Mesendoderm (in vitro differentiated cells): ENCODE results near the gene BRPF1.

Source experiments
- DNase-seq: peaks from one replicate; pipeline ENCODE4 v3.0.0; 2013
- H2AK5ac ChIP-seq: 2 replicates; pipeline ENCODE4 v1.6.1; 2013; ENCODE audit warnings: low read length, inconsistent platforms
- H2BK120ac ChIP-seq: 2 replicates; pipeline ENCODE4 v1.6.1; 2013; ENCODE audit warnings: low read depth, mild to moderate bottlenecking, low read length, moderate library complexity, mixed read lengths
- H2BK15ac ChIP-seq: replicated peaks from 2 replicates; pipeline ENCODE4 v1.6.1; 2013; ENCODE audit warnings: low read depth, mild to moderate bottlenecking, moderate library complexity
- H2BK5ac ChIP-seq: 2 replicates; pipeline ENCODE4 v1.6.1; 2013; ENCODE audit warnings: low read length, inconsistent platforms
- H3K18ac ChIP-seq: 2 replicates; pipeline ENCODE4 v1.6.1; 2013; ENCODE audit warnings: mild to moderate bottlenecking, low read length, mixed read lengths
- H3K23ac ChIP-seq: one replicate; pipeline ENCODE4 v1.6.1; 2013; ENCODE audit warnings: low read length
- H3K27ac ChIP-seq: 2 replicates; pipeline ENCODE4 v1.5.1; 2013; ENCODE audit warnings: low read depth, mild to moderate bottlenecking, inconsistent platforms, low read length, moderate library complexity
- H3K27me3 ChIP-seq: 2 replicates; pipeline ENCODE4 v1.6.1; 2013; ENCODE audit warnings: low read length, control low read depth, mild to moderate bottlenecking, inconsistent platforms; ENCODE audit not compliant: insufficient read depth, poor library complexity
- H3K36me3 ChIP-seq: 2 replicates; pipeline ENCODE4 v1.6.1; 2013; ENCODE audit warnings: low read length, inconsistent platforms; ENCODE audit not compliant: control insufficient read depth, insufficient read depth
- H3K4ac ChIP-seq: one replicate; pipeline ENCODE4 v1.6.1; 2013; ENCODE audit warnings: low read depth, mild to moderate bottlenecking, low read length, moderate library complexity
- H3K4me1 ChIP-seq: 2 replicates; pipeline ENCODE4 v1.6.1; 2013; ENCODE audit warnings: low read depth, low read length, inconsistent platforms; ENCODE audit not compliant: control insufficient read depth
- H3K4me2 ChIP-seq: 2 replicates; pipeline ENCODE4 v1.6.1; 2013; ENCODE audit warnings: low read length
- H3K4me3 ChIP-seq: 2 replicates; pipeline ENCODE4 v1.5.1; 2013; ENCODE audit warnings: mild to moderate bottlenecking, low read length
- H3K56ac ChIP-seq: one replicate; pipeline ENCODE4 v1.6.1; 2013; ENCODE audit warnings: low read length
- H3K79me1 ChIP-seq: 2 replicates; pipeline ENCODE4 v1.6.1; 2013; ENCODE audit warnings: low read length, inconsistent platforms
- H3K79me2 ChIP-seq: 2 replicates; pipeline ENCODE4 v1.6.1; 2013; ENCODE audit warnings: mild to moderate bottlenecking, low read length; ENCODE audit not compliant: control insufficient read depth, insufficient read depth
- H3K9ac ChIP-seq: 2 replicates; pipeline ENCODE4 v1.6.1; 2013; ENCODE audit warnings: low read length, inconsistent platforms
- H4K5ac ChIP-seq: one replicate; pipeline ENCODE4 v1.6.1; 2013; ENCODE audit warnings: low read length
- H4K8ac ChIP-seq: one replicate; pipeline ENCODE4 v1.6.1; 2013; ENCODE audit warnings: low read depth, mild to moderate bottlenecking, control low read depth, low read length, moderate library complexity
- WGBS: extraction: QIAGEN DNeasy Blood & Tissue Kit; methylation state at CpG from one replicate; pipeline ENCODE4 v1.1.7; 2013; ENCODE audit warnings: low lambda C conversion rate, missing lambda C conversion rate; ENCODE audit not compliant: insufficient coverage; ENCODE audit errors: extremely low coverage; 5-methylcytosine and 5-hydroxymethylcytosine counted together

Gene BRPF1

DNA sequence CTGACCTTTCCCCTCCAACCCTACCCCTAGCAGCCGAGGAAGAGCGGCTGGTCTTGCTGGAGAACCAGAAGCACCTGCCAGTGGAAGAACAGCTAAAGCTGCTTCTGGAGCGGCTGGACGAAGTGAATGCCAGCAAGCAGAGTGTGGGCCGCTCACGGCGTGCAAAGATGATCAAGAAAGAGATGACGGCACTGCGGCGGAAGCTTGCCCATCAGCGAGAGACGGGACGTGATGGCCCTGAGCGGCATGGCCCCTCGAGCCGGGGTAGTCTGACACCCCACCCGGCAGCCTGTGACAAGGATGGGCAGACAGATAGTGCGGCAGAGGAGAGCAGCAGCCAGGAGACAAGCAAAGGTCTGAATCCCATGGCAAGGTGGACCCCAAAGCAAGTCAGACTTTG is 12.0 kb downstream of the BRPF1 start:
- H4K5ac ChIP-seq = no peak overlapping the region
- H2AK5ac ChIP-seq = no peak overlapping the region
- no peaks in the 10 kb centered on the region for H3K4me1 ChIP-seq
- DNase-seq = no peak
- no peak overlapping the region for H2BK120ac ChIP-seq
- no peaks in the 10 kb centered on the region for H3K79me2 ChIP-seq
- H3K79me1 ChIP-seq = no peaks in the 10 kb centered on the region
- WGBS = no CpG with 5 or more reads among the region's 18 CpGs
- H2BK15ac ChIP-seq = no peak overlapping the region
- H3K18ac ChIP-seq = no peak overlapping the region
- H3K56ac ChIP-seq = no peak overlapping the region
- no peak overlapping the region for H3K27ac ChIP-seq
- no peaks in the 10 kb centered on the region for H3K27me3 ChIP-seq
- no peak overlapping the region for H3K9ac ChIP-seq
- H3K4me3 ChIP-seq = no peak overlapping the region
- no peak overlapping the region for H3K4me2 ChIP-seq
- no peak overlapping the region for H4K8ac ChIP-seq
- peaks cover 41% of the 10 kb centered on the region for H3K36me3 ChIP-seq
- H3K23ac ChIP-seq = no peak overlapping the region
- H2BK5ac ChIP-seq = no peak overlapping the region
- H3K4ac ChIP-seq = no peak overlapping the region

DNA sequence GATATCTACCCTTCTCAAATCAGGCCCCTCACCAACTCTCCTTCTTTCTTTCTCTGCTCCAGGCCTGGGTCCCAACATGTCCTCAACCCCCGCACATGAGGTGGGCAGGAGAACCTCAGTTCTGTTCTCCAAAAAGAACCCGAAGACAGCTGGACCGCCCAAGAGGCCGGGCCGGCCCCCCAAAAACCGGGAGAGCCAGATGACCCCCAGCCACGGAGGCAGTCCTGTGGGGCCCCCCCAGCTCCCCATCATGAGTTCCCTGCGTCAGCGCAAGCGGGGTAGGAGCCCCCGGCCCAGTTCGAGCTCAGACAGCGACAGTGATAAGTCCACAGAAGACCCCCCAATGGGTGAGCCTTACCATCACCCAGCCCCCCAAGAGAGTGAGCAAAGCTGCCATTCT is 12.6 kb downstream of the BRPF1 start:
- Histone ChIP-seq H3K79me2 (no peaks in the 10 kb centered on the region), H2BK120ac (no peak overlapping the region), H4K5ac (no peak overlapping the region), H4K8ac (no peak overlapping the region), H3K18ac (no peak overlapping the region), H3K79me1 (no peaks in the 10 kb centered on the region), H3K36me3 (peaks cover 39% of the 10 kb centered on the region), H3K27me3 (no peaks in the 10 kb centered on the region), H2BK5ac (no peak overlapping the region), H3K27ac (no peak overlapping the region), H3K4me3 (no peak overlapping the region), H2AK5ac (no peak overlapping the region), H3K56ac (no peak overlapping the region), H3K4ac (no peak overlapping the region), H3K9ac (no peak overlapping the region), H3K4me1 (no peaks in the 10 kb centered on the region), H2BK15ac (no peak overlapping the region), H3K23ac (no peak overlapping the region), H3K4me2 (no peak overlapping the region)
- no CpG with 5 or more reads among the region's 13 CpGs for WGBS
- DNase-seq = no peak

DNA sequence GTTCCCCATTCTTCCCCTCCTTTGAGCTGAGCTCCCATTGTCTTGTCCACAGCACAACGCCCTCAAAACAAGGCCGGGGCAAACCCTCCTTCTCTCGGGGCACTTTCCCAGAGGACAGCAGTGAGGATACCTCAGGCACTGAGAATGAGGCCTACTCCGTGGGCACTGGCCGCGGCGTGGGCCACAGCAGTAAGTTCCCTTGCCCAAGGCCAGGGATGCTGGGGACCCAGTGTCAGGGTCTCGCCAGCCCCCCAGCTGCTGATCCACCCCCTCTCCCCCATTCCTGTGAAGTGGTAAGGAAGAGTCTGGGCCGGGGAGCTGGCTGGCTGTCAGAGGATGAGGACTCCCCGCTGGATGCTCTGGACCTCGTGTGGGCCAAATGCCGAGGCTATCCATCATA is 14.0 kb downstream of the BRPF1 start:
- Histone ChIP-seq H3K56ac (no peak overlapping the region), H4K8ac (no peak overlapping the region), H3K18ac (no peak overlapping the region), H4K5ac (no peak overlapping the region), H2AK5ac (no peak overlapping the region), H3K27me3 (no peaks in the 10 kb centered on the region), H2BK120ac (no peak overlapping the region), H3K9ac (no peak overlapping the region), H3K4me3 (no peak overlapping the region), H3K4ac (no peak overlapping the region), H2BK5ac (no peak overlapping the region), H3K79me1 (peaks cover 2% of the 10 kb centered on the region), H2BK15ac (no peak overlapping the region), H3K36me3 (peaks cover 33% of the 10 kb centered on the region), H3K79me2 (no peaks in the 10 kb centered on the region), H3K4me2 (no peak overlapping the region), H3K23ac (no peak overlapping the region), H3K27ac (no peak overlapping the region), H3K4me1 (no peaks in the 10 kb centered on the region)
- no CpG with 5 or more reads among the region's 12 CpGs for WGBS
- no peak for DNase-seq

DNA sequence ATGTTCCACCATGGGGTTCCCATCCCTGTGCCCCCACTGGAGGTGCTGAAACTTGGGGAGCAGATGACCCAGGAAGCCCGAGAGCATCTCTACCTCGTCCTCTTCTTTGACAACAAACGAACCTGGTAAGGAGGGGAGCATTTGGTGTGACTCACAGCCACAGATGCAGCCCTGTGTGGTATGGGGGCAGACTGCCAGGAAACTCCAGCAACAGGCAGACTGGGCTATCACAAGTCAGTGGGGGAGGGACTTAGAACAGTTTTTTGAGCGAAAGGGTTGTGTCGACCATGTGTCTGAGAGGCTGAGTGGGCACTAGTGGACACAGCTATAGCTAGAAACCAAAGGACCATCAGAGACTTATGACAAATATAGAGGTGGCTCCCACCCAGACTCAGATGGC is 14.8 kb downstream of the BRPF1 start:
- Histone ChIP-seq H3K23ac (no peak overlapping the region), H2BK15ac (no peak overlapping the region), H2BK120ac (no peak overlapping the region), H3K36me3 (peaks cover 31% of the 10 kb centered on the region), H3K4ac (no peak overlapping the region), H3K79me2 (peaks cover 2% of the 10 kb centered on the region), H3K9ac (no peak overlapping the region), H3K56ac (no peak overlapping the region), H3K4me2 (no peak overlapping the region), H4K5ac (no peak overlapping the region), H3K4me3 (no peak overlapping the region), H3K4me1 (peaks cover 4% of the 10 kb centered on the region), H3K79me1 (peaks cover 5% of the 10 kb centered on the region), H3K27me3 (no peaks in the 10 kb centered on the region), H2AK5ac (no peak overlapping the region), H2BK5ac (no peak overlapping the region), H3K18ac (no peak overlapping the region), H3K27ac (no peak overlapping the region), H4K8ac (no peak overlapping the region)
- no CpG with 5 or more reads among the region's 5 CpGs for WGBS
- DNase-seq = no peak

DNA sequence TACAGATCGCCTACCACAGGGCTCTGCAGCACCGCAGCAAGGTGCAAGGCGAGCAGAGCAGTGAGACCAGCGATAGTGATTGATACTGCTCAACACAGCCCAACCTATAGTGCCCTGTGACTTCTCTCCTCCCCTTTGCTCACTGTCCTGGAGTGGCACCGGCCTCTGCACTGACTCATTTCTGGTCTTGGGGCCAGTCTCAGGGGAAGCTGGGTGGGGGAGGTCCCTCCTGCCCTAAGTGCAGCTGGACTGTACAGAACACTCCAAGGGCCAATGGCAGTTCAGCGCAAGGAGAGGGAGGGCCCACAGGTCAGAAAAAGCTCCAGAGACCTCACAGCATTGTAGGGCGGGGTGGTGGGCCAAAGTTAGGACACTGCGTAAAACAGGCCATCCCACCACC is 15.7 kb downstream of the BRPF1 start:
- Histone ChIP-seq H3K18ac (no peak overlapping the region), H3K36me3 (peaks cover 26% of the 10 kb centered on the region), H4K8ac (no peak overlapping the region), H2BK15ac (no peak overlapping the region), H3K27ac (no peak overlapping the region), H2BK120ac (no peak overlapping the region), H2BK5ac (no peak overlapping the region), H3K4me3 (no peak overlapping the region), H3K4me1 (peaks cover 4% of the 10 kb centered on the region), H3K79me2 (peaks cover 2% of the 10 kb centered on the region), H3K4me2 (no peak overlapping the region), H3K4ac (no peak overlapping the region), H3K23ac (no peak overlapping the region), H2AK5ac (no peak overlapping the region), H3K27me3 (no peaks in the 10 kb centered on the region), H3K9ac (no peak overlapping the region), H3K79me1 (peaks cover 6% of the 10 kb centered on the region), H4K5ac (no peak overlapping the region), H3K56ac (no peak overlapping the region)
- DNase-seq = no peak
- no CpG with 5 or more reads among the region's 8 CpGs for WGBS

DNA sequence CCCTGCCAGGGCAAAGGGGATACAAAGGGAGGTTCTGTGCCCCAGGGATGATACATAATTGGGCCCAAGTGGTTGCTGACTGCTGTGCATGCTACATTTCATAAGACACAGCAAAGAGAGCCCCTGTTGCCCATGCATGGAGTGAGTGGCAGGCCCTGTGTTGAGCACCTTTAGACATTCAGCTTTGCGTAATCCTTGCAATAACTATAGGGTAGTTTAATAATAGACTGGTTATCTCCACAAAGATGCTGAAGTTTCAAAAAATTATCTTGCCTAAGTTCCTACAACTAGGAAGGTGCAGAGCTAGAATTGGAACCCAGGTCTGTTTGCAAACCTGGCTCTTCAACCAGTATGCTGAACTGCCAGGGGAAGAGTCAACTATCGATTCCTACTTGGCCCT is 16.5 kb downstream of the BRPF1 start:
- Histone ChIP-seq H4K8ac (no peak overlapping the region), H2BK120ac (no peak overlapping the region), H3K4me3 (no peak overlapping the region), H3K4me1 (peaks cover 4% of the 10 kb centered on the region), H2BK15ac (no peak overlapping the region), H3K23ac (no peak overlapping the region), H3K4me2 (no peak overlapping the region), H3K18ac (no peak overlapping the region), H3K27ac (no peak overlapping the region), H3K27me3 (no peaks in the 10 kb centered on the region), H3K36me3 (peaks cover 21% of the 10 kb centered on the region), H4K5ac (no peak overlapping the region), H2BK5ac (no peak overlapping the region), H2AK5ac (no peak overlapping the region), H3K9ac (no peak overlapping the region), H3K79me1 (peaks cover 6% of the 10 kb centered on the region), H3K79me2 (peaks cover 2% of the 10 kb centered on the region), H3K4ac (no peak overlapping the region), H3K56ac (no peak overlapping the region)
- no CpG with 5 or more reads among the region's 2 CpGs for WGBS
- no peak for DNase-seq
